Measurements from ENCODE around the gene FAM98C.

GRCh38 chr19:38370299-38370698 is 32.6 kb upstream of the FAM98C start:
- TF ChIP-seq EZH2 (IDR thresholded peaks at IDR 0.05; ENCODE audit: borderline replicate concordance, insufficient read depth, low read depth, low read length, poor library complexity, severe bottlenecking) (no peak), CTCF (IDR thresholded peaks at IDR 0.05) (no peak)

Measured in B cell (primary cell).